Endothelial cell of umbilical vein (primary cell): ENCODE data around the gene JSRP1. TPM values are rescaled to one million over a fixed set of nuclear protein-coding genes. Genes with fewer than 3 reads are reported as not detected.
A peak's percentile ranks its signal among the peaks of the same experiment; 100 is the strongest.

Experiments used
- BruUV-seq: library from RNA; stranded (reverse); fragments of 400-500 nt; replicated peaks from 2 replicates; lab custom pipeline; 2021; lab: Mats Ljungman, UMichigan
- CTCF ChIA-PET: fragments of 300-600, 350-600 bp; sonication (Branson Sonifier 250); formaldehyde crosslinking; loops from one replicate; lab custom pipeline; 2021; ENCODE audit warnings: antibody characterized with exemption, inconsistent platforms; lab: Charles Lee
- POLR2A ChIA-PET: fragments of 300-600, 350-600 bp; sonication (Branson Sonifier 250); formaldehyde crosslinking; loops from one replicate; lab custom pipeline; 2021; ENCODE audit warnings: antibody characterized with exemption, inconsistent platforms; lab: Charles Lee
- DNase-seq: peaks from one replicate; pipeline ENCODE4 v3.0.0-alpha.2; 2011; ENCODE audit warnings: low read depth, low spot score
- FAIRE-seq: peaks from 2 replicates; lab custom pipeline; 2011; peaks lifted over from hg19 to GRCh38; lab: Jason Lieb, UNC
- H2AFZ ChIP-seq: 2 replicates; pipeline ENCODE4 v1.6.0; 2012; ENCODE audit warnings: low read depth, low read length, control low read depth, inconsistent platforms
- H3K27ac ChIP-seq: 2 replicates; pipeline ENCODE4 v1.5.1; 2011; ENCODE audit warnings: low read depth, mild to moderate bottlenecking, control low read depth, low read length, moderate library complexity; ENCODE audit not compliant: insufficient read depth
- H3K27me3 ChIP-seq, 2 experiments: 2 replicates each; pipeline versions ENCODE4 v1.6.0 to v1.6.1; 2011; ENCODE audit warnings: low read length in 2 of 2, mixed read lengths in 1 of 2; ENCODE audit not compliant: control insufficient read depth in 2 of 2, insufficient read depth in 2 of 2
- H3K36me3 ChIP-seq, 2 experiments: 2 replicates in 1 of 2; 3 replicates in 1 of 2; pipeline ENCODE4 v1.5.1; 2011; ENCODE audit warnings: low read length in 2 of 2, mild to moderate bottlenecking in 1 of 2, moderate library complexity in 1 of 2; ENCODE audit not compliant: control insufficient read depth in 2 of 2, insufficient read depth in 2 of 2; ENCODE audit errors: extremely low read depth in 1 of 2
- H3K4me1 ChIP-seq: 3 replicates; pipeline ENCODE4 v1.5.1; 2011; ENCODE audit warnings: mild to moderate bottlenecking, low read length; ENCODE audit not compliant: control insufficient read depth, insufficient read depth; ENCODE audit errors: extremely low read depth
- H3K4me2 ChIP-seq: 2 replicates; pipeline ENCODE4 v1.6.1; 2011; ENCODE audit warnings: low read length, control low read depth, mixed read lengths; ENCODE audit not compliant: insufficient read depth
- H3K4me3 ChIP-seq, 3 experiments: fragments of 200-600 bp in 1 of 3; sonication (generic), shearing (Covaris generic) in 1 of 3; replicated peaks in 1 of 3; 2 replicates each; pipeline ENCODE4 v1.5.1; 2011 to 2016; ENCODE audit warnings: control low read depth in 3 of 3, low read length in 3 of 3, mild to moderate bottlenecking in 2 of 3, inconsistent platforms in 1 of 3, low read depth in 1 of 3, moderate library complexity in 1 of 3; ENCODE audit not compliant: insufficient read depth in 1 of 3
- H3K79me2 ChIP-seq: 2 replicates; pipeline ENCODE4 v1.6.0; 2012; ENCODE audit warnings: low read length, inconsistent platforms; ENCODE audit not compliant: control insufficient read depth, insufficient read depth
- H3K9ac ChIP-seq: replicated peaks from 2 replicates; pipeline ENCODE3; 2011; ENCODE audit warnings: low read length, control low read depth; ENCODE audit not compliant: insufficient read depth; ENCODE audit errors: extremely low read depth
- H3K9me1 ChIP-seq: replicated peaks from 3 replicates; pipeline ENCODE4 v1.6.0; 2011; ENCODE audit warnings: mild to moderate bottlenecking, low read length; ENCODE audit not compliant: control insufficient read depth, insufficient read depth; ENCODE audit errors: extremely low read depth
- H3K9me3 ChIP-seq: replicated peaks from 2 replicates; pipeline ENCODE4 v1.5.1; 2012; ENCODE audit warnings: low read length, inconsistent platforms; ENCODE audit not compliant: control insufficient read depth, insufficient read depth
- H4K20me1 ChIP-seq: replicated peaks from 2 replicates; pipeline ENCODE3; 2011; ENCODE audit warnings: mild to moderate bottlenecking, low read length; ENCODE audit not compliant: control insufficient read depth, insufficient read depth; ENCODE audit errors: extremely low read depth
- EZH2 ChIP-seq: IDR thresholded peaks from 2 replicates; pipeline ENCODE4 v1.6.1; 2012; ENCODE audit warnings: borderline replicate concordance, low read depth, mild to moderate bottlenecking, moderate library complexity, low read length, inconsistent platforms; ENCODE audit not compliant: severe bottlenecking
- FOS ChIP-seq: IDR thresholded peaks from 2 replicates; pipeline ENCODE4 v1.6.1; 2011; ENCODE audit warnings: mild to moderate bottlenecking, low read length, moderate library complexity, borderline replicate concordance; ENCODE audit not compliant: insufficient read depth
- JUN ChIP-seq: IDR thresholded peaks from 2 replicates; pipeline ENCODE4 v1.6.1; 2011; ENCODE audit warnings: borderline replicate concordance, low read depth; ENCODE audit not compliant: insufficient read length, insufficient read depth
- MYC ChIP-seq: IDR thresholded peaks from one replicate; pipeline ENCODE4 v1.6.1; 2011; ENCODE audit warnings: mild to moderate bottlenecking, low read depth, low read length
- POLR2A ChIP-seq: IDR thresholded peaks from 2 replicates; pipeline ENCODE4 v1.6.1; 2012; ENCODE audit warnings: low read depth, mild to moderate bottlenecking, control low read depth, low read length
- POLR2AphosphoS5 ChIP-seq: IDR thresholded peaks from 2 replicates; pipeline ENCODE4 v1.6.1; 2012; ENCODE audit warnings: low read depth, mild to moderate bottlenecking, control low read depth, low read length, moderate library complexity; ENCODE audit not compliant: insufficient read depth
- dilution Hi-C: fragments of 300-500 bp; cut with MboI; formaldehyde crosslinking; loops from one replicate; pipeline ENCODE4 v1.15.0; 2019; ENCODE audit warnings: low sequenced_read_pairs; ENCODE audit not compliant: extremely low pct_ligation_motif_present
- intact Hi-C: fragments of 100-400 bp; cut with micrococcal nuclease; formaldehyde crosslinking; loops from one replicate; pipeline ENCODE4 v1.10.0; 2022
- polyA plus RNA-seq, 4 experiments: library from polyadenylated mRNA; depleted of rRNA in 3 of 4; stranded (reverse) in 3 of 4; unstranded in 1 of 4; fragments of >200 nt; gene quantifications; 2 replicates each; pipeline versions ENCODE4 v1.2.1 to v1.2.3, GENCODE V29; 2011 to 2012; ENCODE audit warnings: missing spikeins in 1 of 4
- total RNA-seq: library from RNA; stranded (reverse); gene quantifications from 2 replicates; pipeline ENCODE4 v1.2.3, GENCODE V29; 2021
- TF ChIP-seq, protein P1 (sequence below), 2 donors: IDR thresholded peaks; 1 replicate in 1 of 2; 2 replicates in 1 of 2; pipeline ENCODE4 v1.5.1; 2011; ENCODE audit warnings: low read length in 2 of 2, mild to moderate bottlenecking in 2 of 2, moderate library complexity in 2 of 2, control low read depth in 1 of 2, inconsistent platforms in 1 of 2, low read depth in 1 of 2; ENCODE audit not compliant: insufficient read depth in 1 of 2; ENCODE audit errors: extremely low read depth in 1 of 2
- TF ChIP-seq, protein P2 (sequence below): IDR thresholded peaks from 2 replicates; pipeline ENCODE4 v1.6.1; 2011; ENCODE audit not compliant: insufficient read depth, insufficient read length

The JSRP1 gene
- total and polyA plus RNA-seq, 2 donors (not counting 3 experiments of a cell fraction or from before 2014, with no cell fraction given), result not detected

DNA sequence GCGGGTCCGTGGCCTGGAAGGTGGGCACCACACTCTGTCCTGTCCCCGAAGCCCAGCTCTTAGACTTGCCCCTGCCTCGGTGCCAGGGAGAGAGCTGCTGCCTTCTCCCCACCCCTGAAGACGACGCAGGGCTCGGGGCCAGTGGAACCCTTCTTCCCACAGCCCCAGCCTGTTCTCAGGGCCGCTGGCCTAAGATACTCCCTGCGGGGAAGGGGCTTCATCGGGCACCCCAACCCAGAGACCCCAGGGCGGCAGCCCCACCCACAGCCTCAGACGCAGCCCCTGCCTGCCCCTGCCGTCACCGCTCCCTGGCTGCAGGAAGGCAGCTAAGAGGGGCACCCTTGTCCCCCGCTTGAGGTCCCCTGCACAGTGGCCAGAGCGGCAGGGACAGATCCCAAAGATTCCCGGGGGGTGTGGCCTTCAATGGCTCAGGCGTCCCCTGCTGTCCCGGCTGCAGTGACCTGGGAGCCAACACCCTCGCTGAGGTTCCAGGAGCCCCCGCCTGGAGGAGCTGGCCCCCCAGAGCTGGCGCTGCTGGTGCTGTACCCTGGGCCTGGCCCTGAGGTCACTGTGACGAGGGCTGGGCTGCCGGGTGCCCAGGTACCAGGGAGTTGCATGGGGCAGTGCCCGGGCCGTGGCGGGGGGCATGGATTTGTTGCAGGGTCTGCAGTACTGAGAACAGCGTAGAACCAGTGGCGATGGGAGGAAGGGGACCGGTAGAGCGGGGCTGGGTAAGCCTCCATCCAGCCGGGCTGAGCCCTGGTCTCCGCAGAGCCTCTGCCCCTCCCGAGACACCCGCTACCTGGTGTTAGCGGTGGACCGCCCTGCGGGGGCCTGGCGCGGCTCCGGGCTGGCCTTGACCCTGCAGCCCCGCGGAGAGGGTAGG is 6.1 kb downstream of the JSRP1 start:
- DNase-seq (no peak), FAIRE-seq (no peak)
- Histone ChIP-seq H2AFZ (no peak overlapping the region), H3K9me1 (no peaks in the 10 kb centered on the region), H3K27ac (no peak overlapping the region), H3K27me3 (peaks cover 22 to 40% of the 10 kb centered on the region in 2 experiments), H3K4me1 (peaks cover 16% of the 10 kb centered on the region), H3K36me3 (peaks cover 10 to 30% of the 10 kb centered on the region in 2 experiments), H3K79me2 (no peaks in the 10 kb centered on the region), H4K20me1 (no peaks in the 10 kb centered on the region), H3K4me3 (no peak overlapping the region), H3K9ac (no peak overlapping the region), H3K4me2 (no peak overlapping the region), H3K9me3 (no peaks in the 10 kb centered on the region)
- CTCF ChIA-PET, result interaction anchor here (1.5 to 2.1 kb wide), 4 partner anchors 11 to 94 kb away, joined by 5 to 7 read pairs (median 6); partner anchors contain the start of gene PLEKHJ1
- POLR2A ChIA-PET, result no interaction called here
- no TSS peak for BruUV-seq
- intact Hi-C loops, result no loop called here
- dilution Hi-C loops, result no loop called here
- TF ChIP-seq POLR2AphosphoS5, result peak; percentile 18
- TF ChIP-seq, protein P1, sequence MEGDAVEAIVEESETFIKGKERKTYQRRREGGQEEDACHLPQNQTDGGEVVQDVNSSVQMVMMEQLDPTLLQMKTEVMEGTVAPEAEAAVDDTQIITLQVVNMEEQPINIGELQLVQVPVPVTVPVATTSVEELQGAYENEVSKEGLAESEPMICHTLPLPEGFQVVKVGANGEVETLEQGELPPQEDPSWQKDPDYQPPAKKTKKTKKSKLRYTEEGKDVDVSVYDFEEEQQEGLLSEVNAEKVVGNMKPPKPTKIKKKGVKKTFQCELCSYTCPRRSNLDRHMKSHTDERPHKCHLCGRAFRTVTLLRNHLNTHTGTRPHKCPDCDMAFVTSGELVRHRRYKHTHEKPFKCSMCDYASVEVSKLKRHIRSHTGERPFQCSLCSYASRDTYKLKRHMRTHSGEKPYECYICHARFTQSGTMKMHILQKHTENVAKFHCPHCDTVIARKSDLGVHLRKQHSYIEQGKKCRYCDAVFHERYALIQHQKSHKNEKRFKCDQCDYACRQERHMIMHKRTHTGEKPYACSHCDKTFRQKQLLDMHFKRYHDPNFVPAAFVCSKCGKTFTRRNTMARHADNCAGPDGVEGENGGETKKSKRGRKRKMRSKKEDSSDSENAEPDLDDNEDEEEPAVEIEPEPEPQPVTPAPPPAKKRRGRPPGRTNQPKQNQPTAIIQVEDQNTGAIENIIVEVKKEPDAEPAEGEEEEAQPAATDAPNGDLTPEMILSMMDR (IDR thresholded peaks at IDR 0.05; ENCODE audit: extremely low read depth in 1 of 2, insufficient read depth in 1 of 2, low read depth in 1 of 2, low read length in 2 of 2), result no peak
- TF ChIP-seq JUN, result no peak
- TF ChIP-seq, protein P2, sequence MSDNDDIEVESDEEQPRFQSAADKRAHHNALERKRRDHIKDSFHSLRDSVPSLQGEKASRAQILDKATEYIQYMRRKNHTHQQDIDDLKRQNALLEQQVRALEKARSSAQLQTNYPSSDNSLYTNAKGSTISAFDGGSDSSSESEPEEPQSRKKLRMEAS, result no peak
- TF ChIP-seq FOS, result no peak
- TF ChIP-seq EZH2, result no peak
- no peak for TF ChIP-seq MYC
- TF ChIP-seq POLR2A, result peak; percentile 3
